Metanephros (tissue), 1 donor: ENCODE data around the gene TMEM30A. TPM values are rescaled to one million over a fixed set of nuclear protein-coding genes. Genes with fewer than 3 reads are reported as not detected.

ENCODE experiments used
- total RNA-seq: library from RNA; depleted of rRNA; stranded (reverse); fragments of >200 nt; gene quantifications from one replicate; pipeline ENCODE4 v1.2.3, GENCODE V29; 2014

The TMEM30A gene
- 99.8 TPM for total RNA-seq

DNA sequence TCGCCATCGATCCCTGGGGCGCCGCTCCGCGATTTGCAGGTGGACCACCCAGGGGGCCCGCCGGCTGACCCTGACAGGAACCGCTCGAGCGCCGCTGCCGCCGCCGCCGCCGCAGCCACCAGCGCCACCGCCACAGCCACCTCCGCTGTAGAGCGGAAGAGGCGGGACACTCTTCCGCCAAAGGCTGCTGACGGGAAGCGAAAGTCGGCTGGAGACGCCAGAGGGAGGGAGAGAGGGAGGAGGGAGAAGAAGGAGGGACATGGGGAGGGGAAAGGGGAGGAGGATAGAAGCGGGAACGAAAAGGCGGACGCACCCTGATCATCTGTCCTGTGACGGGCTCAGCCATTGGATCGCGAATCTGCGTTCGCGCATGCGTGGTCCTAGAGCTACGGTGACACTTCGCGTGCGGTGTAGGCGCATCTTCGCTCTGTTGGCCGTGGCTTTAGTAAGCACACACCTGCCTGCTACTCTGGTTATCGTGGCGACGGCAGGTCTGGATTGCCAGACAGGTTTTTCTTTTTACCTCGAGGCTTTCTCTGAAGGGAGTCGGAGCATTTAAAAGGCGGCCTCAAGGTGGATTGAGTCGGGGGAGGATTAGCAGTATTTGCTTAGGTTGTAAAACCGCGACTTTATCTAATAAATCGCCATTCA, at the start of gene TMEM30A:
Gene TMEM30A (minus strand): TSS at position 161 of the 651 bp plus-strand sequence. CDS start 154 bp downstream, at position 7.

DNA sequence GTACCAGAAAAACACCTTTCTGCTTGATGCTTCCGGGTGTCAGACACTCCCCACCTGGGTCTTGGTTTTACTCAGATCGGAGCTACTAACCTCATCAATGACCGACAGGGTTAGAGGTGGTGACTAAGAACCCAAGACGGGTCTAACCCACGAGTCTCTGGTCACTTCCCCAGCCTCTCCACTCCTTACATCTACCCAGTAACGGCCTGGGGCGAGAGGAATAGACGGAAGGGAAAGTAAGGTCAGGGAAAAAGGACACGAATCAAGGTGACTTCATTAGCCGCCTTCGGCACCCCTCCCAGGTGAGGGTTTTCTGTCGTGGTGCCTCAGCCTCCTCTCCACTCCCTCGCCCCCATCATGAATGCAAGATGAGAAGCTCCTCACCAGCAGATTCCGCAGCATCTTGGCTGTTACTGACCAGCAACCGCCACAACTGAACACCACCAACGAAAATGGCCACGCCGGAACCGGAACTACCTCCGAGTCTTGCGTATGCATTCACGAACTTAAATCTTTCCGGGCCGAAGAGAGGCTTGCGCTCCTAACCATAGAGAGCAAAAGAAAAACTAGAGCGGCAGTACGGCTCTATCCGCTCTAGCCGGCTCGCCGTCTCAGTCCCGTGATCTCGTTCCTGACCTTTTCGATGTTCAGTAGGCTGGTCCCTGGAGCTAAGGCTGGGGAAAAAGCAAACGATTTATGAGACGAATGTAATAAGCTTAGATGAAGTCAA, 41.1 kb downstream of the TMEM30A start, which contains the start of gene COX7A2:
Gene COX7A2 (minus strand): TSS at position 469 of the 730 bp plus-strand sequence. CDS start 67 bp downstream, at position 402.

DNA sequence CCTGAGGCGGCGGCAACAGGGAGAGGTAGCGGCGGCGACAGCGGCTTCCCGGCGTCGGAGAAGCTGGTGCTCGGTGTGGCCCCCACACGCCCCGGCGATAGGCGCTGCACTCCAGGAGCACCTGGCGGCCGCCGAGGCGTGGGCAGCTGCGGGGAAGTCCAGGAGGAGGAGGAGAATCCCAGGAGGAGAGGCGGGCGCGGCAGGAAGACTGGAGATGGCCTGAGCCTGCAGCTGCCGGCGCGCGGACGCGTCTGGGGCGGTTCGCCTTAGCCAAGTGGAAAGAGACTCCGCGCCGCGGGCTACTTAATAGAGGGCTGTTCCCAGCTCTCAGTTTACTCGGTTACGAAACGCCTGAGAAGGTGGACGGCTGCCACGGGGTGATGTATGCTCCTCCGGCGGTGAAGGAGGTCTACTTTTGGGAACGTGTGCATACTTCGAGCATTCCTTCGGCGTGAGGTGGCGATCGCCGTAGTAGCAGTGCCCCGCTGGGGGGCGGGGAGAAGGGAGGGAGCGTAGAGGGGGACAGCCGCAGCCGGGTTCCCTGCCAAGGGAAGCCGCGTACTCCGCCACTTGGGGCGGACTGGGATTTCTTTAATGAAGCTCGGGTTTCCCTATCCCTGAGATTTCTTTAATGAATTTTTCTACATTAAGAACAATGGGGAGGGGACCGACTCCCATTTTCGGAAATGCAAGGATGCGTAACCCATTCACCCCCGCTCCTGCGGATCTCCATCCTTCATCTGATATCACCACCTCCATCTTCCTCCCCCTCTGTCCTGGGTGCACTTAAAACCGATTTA, 78.6 kb downstream of the TMEM30A start, which contains the start of gene COL12A1:
Gene COL12A1 (minus strand): TSS at position 278 of the 800 bp plus-strand sequence. CDS start 3,261 bp downstream, outside the sequence.

Other genes starting within 250 kb of the TMEM30A start
- 261 TPM for gene COL12A1, start 78.7 kb downstream of the TMEM30A start, total RNA-seq
- 67.1 TPM for gene COX7A2, start 41.0 kb downstream of the TMEM30A start, total RNA-seq
- gene FILIP1, start 209.0 kb upstream of the TMEM30A start, total RNA-seq = 7.6 TPM